Fibroblast of villous mesenchyme (primary cell): Measurements from ENCODE around the gene MBTPS1. TPM values are rescaled to one million over a fixed set of nuclear protein-coding genes. Genes with fewer than 3 reads are reported as not detected.
A peak's percentile ranks its signal among the peaks of the same experiment; 100 is the strongest.

Experiments used
- DNase-seq: peaks from one replicate; pipeline ENCODE4 v3.0.0-alpha.2; 2010; ENCODE audit warnings: low read depth
- H3K4me3 ChIP-seq: 2 replicates; pipeline ENCODE4 v1.5.1; 2011; ENCODE audit warnings: low read depth, mild to moderate bottlenecking, low read length
- total RNA-seq: library from RNA; depleted of rRNA; stranded (reverse); fragments of >200 nt; gene quantifications from 2 replicates; pipeline ENCODE4 v1.2.3, GENCODE V29; 2012
- TF ChIP-seq, protein P1 (sequence below): IDR thresholded peaks from 2 replicates; pipeline ENCODE4 v1.5.1; 2012; ENCODE audit warnings: low read depth, mild to moderate bottlenecking, low read length; ENCODE audit not compliant: insufficient read depth

The MBTPS1 gene
- total RNA-seq, 1 donor = 97.2 TPM

DNA sequence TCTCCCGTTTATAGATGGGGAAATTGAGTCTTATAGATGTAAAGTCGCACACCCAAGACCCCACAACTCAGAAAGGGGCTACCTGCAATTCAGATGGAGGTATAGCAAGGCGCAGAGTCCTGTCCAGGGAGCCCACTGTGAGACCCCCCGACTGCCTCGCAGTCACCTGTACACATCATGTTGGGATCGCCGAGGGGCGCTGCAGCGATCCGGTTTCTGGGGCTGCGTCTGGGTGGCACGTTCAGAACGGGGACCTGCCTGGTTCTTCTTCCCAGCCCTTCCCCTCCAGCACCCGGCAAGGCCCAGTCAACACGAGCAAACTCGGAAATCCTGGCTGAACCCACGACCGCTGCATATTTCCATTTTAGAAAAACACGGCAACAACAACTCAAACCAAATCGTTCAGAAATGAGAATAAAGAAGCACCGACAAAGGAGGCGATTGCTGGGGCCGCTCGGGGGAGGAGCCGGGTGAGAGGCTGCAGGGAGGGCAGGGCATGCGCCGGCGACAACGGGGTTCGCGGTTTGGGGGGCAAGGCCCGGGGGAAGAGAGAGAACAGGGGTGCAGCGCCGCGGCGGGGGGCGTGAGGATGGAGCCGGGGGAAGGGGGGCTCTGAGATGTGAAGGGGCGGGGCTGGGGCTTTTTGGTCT, 27.6 kb upstream of the MBTPS1 start:
- DNase-seq = peak; percentile 17
- TF ChIP-seq, protein P1, sequence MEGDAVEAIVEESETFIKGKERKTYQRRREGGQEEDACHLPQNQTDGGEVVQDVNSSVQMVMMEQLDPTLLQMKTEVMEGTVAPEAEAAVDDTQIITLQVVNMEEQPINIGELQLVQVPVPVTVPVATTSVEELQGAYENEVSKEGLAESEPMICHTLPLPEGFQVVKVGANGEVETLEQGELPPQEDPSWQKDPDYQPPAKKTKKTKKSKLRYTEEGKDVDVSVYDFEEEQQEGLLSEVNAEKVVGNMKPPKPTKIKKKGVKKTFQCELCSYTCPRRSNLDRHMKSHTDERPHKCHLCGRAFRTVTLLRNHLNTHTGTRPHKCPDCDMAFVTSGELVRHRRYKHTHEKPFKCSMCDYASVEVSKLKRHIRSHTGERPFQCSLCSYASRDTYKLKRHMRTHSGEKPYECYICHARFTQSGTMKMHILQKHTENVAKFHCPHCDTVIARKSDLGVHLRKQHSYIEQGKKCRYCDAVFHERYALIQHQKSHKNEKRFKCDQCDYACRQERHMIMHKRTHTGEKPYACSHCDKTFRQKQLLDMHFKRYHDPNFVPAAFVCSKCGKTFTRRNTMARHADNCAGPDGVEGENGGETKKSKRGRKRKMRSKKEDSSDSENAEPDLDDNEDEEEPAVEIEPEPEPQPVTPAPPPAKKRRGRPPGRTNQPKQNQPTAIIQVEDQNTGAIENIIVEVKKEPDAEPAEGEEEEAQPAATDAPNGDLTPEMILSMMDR = peak; percentile 21
- H3K4me3 ChIP-seq = peak overlapping the region; percentile 85

DNA sequence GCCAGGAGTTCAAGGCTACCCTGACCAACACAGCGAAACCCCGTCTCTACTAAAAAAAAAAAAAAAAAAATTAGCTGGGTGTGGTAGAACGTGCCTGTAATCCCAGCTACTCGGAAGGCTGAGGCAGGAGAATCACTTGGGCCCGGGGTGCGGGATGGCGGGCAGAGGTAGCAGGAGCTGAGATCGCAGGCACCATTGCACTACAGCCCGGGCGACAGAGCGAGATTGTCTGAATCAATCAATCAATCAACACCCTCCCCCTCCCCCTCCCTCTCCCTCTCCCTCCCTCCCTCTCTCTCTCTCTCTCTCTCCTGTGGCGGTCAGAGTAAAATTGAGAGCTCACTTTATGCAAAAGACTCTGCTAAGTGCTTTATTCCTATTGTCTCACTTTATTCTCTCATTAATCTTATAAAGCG, 27.1 kb upstream of the MBTPS1 start:
- H3K4me3 ChIP-seq = peak overlapping the region; percentile 85
- DNase-seq = no peak

DNA sequence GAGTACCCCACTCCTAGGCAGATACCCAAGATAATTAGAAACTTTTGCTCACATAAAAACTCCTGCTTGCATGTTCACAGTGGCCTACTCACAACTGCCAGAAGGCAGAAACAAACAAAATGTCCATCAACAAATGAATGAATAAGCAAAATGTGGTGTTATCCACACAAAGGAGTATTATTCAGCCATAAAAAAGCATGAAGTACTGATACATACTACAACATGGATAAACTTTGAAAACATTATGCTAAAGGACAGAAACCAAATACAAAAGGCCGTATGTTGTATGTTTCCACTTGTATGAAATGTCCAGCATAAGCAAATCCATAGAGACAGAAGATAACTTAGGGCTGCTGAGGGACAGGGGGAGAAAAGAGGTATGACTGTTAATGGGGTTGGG, 26.3 kb upstream of the MBTPS1 start:
- no peak for DNase-seq
- TF ChIP-seq, protein P1 = no peak
- no peak overlapping the region for H3K4me3 ChIP-seq

More for the DNA sequence above, 27.1 kb upstream of the MBTPS1 start:
- TF ChIP-seq, protein P1 = no peak

DNA sequence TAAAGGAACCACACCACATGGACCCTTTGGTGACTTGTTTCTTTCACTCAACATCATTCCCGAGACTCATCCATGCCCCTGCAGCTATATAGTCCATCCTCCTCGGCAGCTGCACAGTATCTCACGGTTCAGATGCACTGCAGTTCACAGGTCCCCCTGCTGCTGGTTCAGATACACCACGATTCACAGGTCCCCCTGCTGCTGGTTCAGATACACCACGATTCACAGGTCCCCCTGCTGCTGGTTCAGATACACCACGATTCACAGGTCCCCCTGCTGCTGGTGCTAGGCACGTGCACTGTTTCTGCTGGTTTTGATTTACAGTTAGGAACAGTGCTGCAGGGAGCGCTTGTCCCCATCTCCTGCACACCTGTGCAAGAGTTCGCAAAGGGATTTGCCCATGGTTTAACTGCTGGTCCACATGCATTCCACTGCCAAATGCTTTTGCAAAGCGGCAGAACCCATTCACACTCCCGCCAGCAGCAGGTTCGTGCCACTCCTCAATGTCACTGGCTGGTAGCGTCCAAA, 24.5 kb upstream of the MBTPS1 start:
- TF ChIP-seq, protein P1 = no peak
- no peak for DNase-seq

DNA sequence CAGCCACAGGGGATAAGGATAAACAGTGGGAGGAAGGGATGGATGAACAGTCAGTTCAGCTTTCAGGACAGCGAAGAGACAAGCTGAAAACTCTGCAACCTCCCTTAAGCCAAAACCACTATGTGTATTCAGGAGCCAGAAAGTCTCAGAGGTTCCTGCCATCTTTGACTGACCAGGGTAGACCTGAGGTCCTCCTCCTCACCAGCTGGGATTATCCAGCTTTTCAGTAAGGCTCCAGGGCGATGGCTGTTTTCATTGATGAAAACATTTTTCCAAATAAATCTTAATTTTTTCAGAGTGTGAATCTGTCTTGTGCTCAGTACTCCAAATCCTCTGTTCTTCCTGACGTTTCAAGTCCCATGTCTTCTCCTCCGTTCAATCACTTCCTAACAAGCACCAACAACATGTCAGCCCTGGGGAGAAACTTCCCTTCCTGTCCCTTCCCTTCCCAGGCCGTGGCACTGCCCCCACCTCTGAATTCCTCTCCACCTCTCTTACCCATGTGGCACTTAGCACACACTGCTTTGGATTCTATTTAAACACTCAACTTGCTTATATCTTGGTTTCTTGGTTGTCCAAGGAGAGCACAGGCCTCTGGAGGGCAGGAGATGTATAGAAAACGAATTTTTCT, 23.0 kb upstream of the MBTPS1 start:
- TF ChIP-seq, protein P1 = no peak

More for the DNA sequence above, 24.5 kb upstream of the MBTPS1 start:
- no peak overlapping the region for H3K4me3 ChIP-seq

DNA sequence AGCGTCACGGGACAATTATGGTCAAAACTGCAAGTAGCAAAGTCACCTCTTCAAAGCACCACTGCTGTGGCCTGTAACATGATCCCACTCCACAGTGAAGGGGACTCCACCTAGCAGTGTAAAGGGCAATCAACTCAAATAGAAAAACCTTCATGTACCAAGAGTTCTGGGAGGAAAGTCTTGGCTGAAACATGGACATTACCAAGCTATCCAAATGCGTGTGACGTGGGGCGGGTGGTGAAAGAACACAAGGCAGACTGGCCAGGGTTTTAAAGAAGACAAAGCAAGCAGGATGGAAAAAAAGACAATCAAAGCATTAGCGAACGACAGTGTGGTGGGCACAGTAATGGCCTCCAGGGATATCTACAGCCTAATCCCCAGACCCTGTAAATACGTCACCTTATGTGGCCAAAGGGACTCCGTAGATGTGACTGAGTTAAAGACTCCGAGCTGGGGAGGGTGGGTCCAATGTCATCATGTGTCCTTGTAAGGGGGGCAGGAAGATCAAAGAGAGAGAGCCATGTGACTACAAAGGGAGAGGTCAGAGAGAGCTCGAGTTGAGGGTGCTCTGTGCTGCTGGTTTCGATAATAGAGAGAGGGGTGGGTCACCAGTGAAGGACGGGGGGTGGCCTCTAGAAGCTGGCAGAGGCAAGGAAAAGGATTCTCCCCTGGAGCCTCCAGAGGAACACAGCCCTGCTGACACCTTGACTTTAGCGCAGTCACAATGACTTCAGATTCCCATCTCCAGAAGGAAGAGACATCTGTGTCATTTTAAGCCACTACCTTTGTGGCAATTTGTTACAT, 22.3 kb upstream of the MBTPS1 start:
- H3K4me3 ChIP-seq = no peak overlapping the region

More for the DNA sequence above, 23.0 kb upstream of the MBTPS1 start:
- H3K4me3 ChIP-seq = no peak overlapping the region
- DNase-seq = no peak

More for the DNA sequence above, 22.3 kb upstream of the MBTPS1 start:
- peak; percentile 58 for DNase-seq
- TF ChIP-seq, protein P1 = no peak
